ENCODE results near the gene NEK9.

NEK9 gene

GRCh38 chr14:75042035-75042434 is 84.8 kb downstream of the NEK9 start:
- Histone ChIP-seq H3K36me3 (peaks cover 14% of the 10 kb centered on the region), H3K27me3 (ENCODE audit: insufficient read depth, low read depth, severe bottlenecking) (no peaks in the 10 kb centered on the region), H3K27ac (no peak overlapping the region), H3K4me3 (ENCODE audit: low read depth, low read length) (no peak overlapping the region), H3K9me3 (ENCODE audit: severe bottlenecking) (no peaks in the 10 kb centered on the region)
- no peak for DNase-seq
- TF ChIP-seq CTCF (IDR thresholded peaks at IDR 0.05; ENCODE audit: low read depth, low read length): no peak

- no peak overlapping the region for H3K27ac ChIP-seq
- H3K4me3 ChIP-seq (ENCODE audit: low read depth, low read length): no peak overlapping the region
- H3K9me3 ChIP-seq (ENCODE audit: severe bottlenecking): no peaks in the 10 kb centered on the region
- peaks cover 14% of the 10 kb centered on the region for H3K36me3 ChIP-seq
- no peak for DNase-seq
- TF ChIP-seq CTCF (IDR thresholded peaks at IDR 0.05; ENCODE audit: low read depth, low read length): no peak
- H3K27me3 ChIP-seq (ENCODE audit: insufficient read depth, low read depth, severe bottlenecking): no peaks in the 10 kb centered on the region
These were observed 85.2 kb downstream of the NEK9 start for GRCh38 chr14:75041613-75042012.

DNA sequence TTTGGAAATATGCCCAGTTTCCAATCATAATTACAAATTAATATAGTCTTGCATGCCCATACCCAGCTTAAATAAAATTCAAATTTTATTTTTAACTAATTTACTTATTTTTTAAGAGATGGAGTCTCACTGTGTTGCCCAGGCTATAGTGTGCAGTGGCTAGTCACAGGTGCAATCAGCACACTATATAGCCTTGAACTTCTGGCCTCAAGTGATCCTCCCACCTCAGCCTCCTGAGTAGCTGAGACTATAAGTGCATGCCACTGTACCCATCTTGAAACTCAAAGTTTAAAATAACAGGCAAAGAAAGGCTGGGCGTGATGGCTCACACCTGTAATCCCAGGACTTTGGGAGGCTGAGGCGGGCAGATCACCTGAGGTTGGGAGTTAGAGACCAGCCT is 85.9 kb downstream of the NEK9 start:
- Histone ChIP-seq H3K4me3 (ENCODE audit: low read depth, low read length) (no peak overlapping the region), H3K27me3 (ENCODE audit: insufficient read depth, low read depth, severe bottlenecking) (no peaks in the 10 kb centered on the region), H3K27ac (no peak overlapping the region), H3K36me3 (peaks cover 14% of the 10 kb centered on the region), H3K9me3 (ENCODE audit: severe bottlenecking) (no peaks in the 10 kb centered on the region)
- no peak for TF ChIP-seq CTCF (IDR thresholded peaks at IDR 0.05; ENCODE audit: low read depth, low read length)
- DNase-seq: no peak

- H3K4me3 ChIP-seq (ENCODE audit: low read depth, low read length): no peak overlapping the region
- no peak overlapping the region for H3K27ac ChIP-seq
- H3K36me3 ChIP-seq: peaks cover 14% of the 10 kb centered on the region
- H3K9me3 ChIP-seq (ENCODE audit: severe bottlenecking): no peaks in the 10 kb centered on the region
- DNase-seq: no peak
- TF ChIP-seq CTCF (IDR thresholded peaks at IDR 0.05; ENCODE audit: low read depth, low read length): no peak
- H3K27me3 ChIP-seq (ENCODE audit: insufficient read depth, low read depth, severe bottlenecking): no peaks in the 10 kb centered on the region
These were observed 86.3 kb downstream of the NEK9 start for GRCh38 chr14:75040507-75040906.

- peaks cover 24% of the 10 kb centered on the region for H3K36me3 ChIP-seq
- H3K4me3 ChIP-seq (ENCODE audit: low read depth, low read length): no peak overlapping the region
- DNase-seq: no peak
- H3K27me3 ChIP-seq (ENCODE audit: insufficient read depth, low read depth, severe bottlenecking): no peaks in the 10 kb centered on the region
- no peak for TF ChIP-seq CTCF (IDR thresholded peaks at IDR 0.05; ENCODE audit: low read depth, low read length)
- H3K9me3 ChIP-seq (ENCODE audit: severe bottlenecking): no peaks in the 10 kb centered on the region
- H3K27ac ChIP-seq: no peak overlapping the region
These were observed 93.9 kb downstream of the NEK9 start for GRCh38 chr14:75032939-75033338.

DNA sequence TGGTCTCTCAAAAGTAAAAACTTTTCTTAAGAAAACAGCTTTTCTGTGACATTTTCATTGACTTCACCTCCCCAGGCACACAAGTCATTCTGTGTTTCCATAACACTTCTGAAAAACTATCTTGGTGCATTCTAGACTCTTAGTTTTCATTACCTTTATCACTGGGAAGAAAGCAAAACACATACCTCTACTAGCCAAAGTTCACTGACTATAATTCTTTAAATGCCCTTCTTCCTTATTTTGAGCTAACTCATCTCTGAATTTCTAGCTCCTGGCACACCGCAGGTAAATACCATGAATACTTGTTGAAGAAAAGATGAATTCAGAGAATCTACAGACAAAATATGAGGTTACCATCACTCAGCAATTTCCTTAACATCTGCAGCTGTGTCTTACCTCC is 96.7 kb downstream of the NEK9 start:
- no peak for DNase-seq
- H3K36me3 ChIP-seq: peaks cover 27% of the 10 kb centered on the region
- no peak overlapping the region for H3K4me3 ChIP-seq (ENCODE audit: low read depth, low read length)
- H3K27ac ChIP-seq: no peak overlapping the region
- H3K9me3 ChIP-seq (ENCODE audit: severe bottlenecking): no peaks in the 10 kb centered on the region
- H3K27me3 ChIP-seq (ENCODE audit: insufficient read depth, low read depth, severe bottlenecking): no peaks in the 10 kb centered on the region
- no peak for TF ChIP-seq CTCF (IDR thresholded peaks at IDR 0.05; ENCODE audit: low read depth, low read length)
